GM19372 (cell line): ENCODE measurements around the gene SLC45A3.

Experiments used
- ATAC-seq: cut with Tn5 transposase; IDR thresholded peaks from one replicate; pipeline ENCODE4 v1.9.1; 2021; ENCODE audit warnings: mild to moderate bottlenecking, low read depth, moderate library complexity; ENCODE audit not compliant: unreplicated experiment

Gene SLC45A3

GRCh38 chr1:205701420-205701819 is 21.1 kb upstream of the SLC45A3 start:
- ATAC-seq: no peak

DNA sequence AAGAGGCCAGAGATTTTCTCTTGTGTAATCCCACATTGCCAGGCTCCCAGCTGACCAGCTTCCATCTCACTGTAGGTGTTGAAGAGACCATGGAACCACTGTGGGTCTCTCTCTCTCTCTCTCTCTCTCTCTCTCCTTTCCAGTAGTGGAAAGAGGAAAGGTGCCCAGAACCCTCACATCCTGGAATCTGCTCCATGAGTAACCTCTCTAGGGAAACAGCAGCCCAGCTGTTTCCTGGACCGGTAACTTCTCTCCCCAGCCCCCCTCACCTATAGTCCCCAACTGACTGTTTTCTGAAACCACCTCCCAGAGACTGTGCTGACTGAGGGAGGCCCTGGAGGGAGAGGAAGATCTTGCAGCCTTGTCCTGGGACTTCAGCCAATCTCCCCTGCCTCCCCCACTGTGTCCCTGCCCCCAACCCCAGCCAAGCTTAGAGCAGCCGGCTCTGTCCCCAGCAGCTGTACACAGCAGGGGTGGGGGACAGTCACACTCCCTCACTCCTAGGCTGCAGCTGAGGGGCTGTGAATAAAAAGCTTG is 20.6 kb upstream of the SLC45A3 start:
- ATAC-seq: no peak

DNA sequence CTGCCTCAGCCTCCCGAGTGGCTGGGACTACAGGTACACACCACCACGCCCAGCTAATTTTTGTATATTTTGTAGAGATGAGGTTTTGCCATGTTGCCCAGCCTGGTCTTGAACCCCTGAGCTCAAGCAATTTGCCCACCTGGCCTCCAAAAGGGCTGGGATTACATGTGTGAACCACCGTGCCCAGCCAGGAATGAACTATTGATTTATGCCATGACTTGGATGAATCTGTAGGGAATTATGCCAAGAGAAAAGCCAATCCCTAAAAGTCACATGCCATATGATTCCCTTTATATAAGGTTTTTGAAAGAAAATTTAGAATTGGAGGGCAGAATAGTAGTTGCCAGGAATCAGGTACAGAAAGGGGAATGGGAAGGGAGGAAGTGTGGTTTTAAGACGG is 19.1 kb upstream of the SLC45A3 start:
- ATAC-seq: no peak

DNA sequence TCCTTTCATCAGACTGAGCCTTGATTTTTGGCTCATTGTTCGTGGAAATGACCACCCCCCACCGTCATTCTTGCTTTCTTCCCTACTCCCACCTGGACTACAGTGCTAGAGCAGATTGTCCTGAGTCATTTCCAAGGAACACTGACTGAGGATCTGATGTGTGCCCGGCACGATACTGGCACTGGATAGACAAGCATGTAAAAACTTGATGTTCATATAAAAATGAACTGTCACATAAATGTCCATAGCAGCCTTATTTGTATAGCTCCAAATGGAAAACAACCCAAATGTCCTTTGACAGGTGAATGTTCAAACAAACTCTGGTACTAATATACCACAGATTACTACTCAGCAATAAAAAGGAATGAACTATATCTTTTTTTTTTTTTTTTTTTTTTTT is 18.6 kb upstream of the SLC45A3 start:
- no peak for ATAC-seq

- no peak for ATAC-seq
Measured at GRCh38 chr1:205693421-205693991, 13.2 kb upstream of the SLC45A3 start.

GRCh38 chr1:205692423-205692822 is 12.1 kb upstream of the SLC45A3 start:
- ATAC-seq: no peak

- no peak for ATAC-seq
Measured at GRCh38 chr1:205690122-205690756, 9.9 kb upstream of the SLC45A3 start.

GRCh38 chr1:205689479-205689878 is 9.2 kb upstream of the SLC45A3 start:
- no peak for ATAC-seq

- ATAC-seq: no peak
Measured at GRCh38 chr1:205688171-205689080, 8.1 kb upstream of the SLC45A3 start.

DNA sequence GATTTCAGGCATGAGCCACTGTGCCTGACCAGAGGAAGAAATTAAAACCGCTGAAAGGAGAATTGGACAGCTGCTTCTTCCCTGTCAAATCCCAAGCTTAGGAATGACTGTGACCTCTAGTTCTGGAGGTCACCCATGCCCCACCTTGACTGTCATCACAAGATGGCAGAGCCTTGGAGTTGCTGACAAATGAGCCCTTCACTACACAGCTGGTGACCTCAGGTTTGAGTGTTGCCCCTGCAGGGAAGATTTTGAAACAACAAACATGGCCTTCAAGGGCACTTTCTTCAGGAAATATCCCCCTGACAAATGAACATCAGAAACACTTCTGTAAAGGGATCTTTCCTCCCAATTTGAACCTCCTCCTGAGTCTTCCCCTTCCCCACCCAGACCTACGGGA is 6.9 kb upstream of the SLC45A3 start:
- ATAC-seq: no peak

DNA sequence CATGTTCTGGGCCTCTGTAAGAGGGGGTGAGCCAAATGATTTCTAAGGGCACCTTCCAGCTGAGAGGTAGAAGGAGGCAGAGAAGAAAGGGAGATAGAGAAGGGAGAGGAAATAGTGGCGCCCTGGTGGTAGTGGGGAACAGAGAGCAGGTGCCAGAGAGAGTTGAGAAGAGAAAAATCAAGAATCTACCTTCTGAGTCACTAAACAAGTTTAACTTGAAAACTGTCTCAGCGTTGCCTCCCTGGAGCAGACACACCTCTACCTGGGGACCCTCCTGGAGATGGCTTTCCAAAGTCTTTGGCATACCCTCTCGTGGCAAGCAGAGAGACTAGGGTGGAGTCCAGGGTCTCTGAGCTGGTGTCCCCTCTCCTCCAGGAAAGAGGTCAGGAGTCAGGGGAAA is 1.1 kb upstream of the SLC45A3 start:
- no peak for ATAC-seq

DNA sequence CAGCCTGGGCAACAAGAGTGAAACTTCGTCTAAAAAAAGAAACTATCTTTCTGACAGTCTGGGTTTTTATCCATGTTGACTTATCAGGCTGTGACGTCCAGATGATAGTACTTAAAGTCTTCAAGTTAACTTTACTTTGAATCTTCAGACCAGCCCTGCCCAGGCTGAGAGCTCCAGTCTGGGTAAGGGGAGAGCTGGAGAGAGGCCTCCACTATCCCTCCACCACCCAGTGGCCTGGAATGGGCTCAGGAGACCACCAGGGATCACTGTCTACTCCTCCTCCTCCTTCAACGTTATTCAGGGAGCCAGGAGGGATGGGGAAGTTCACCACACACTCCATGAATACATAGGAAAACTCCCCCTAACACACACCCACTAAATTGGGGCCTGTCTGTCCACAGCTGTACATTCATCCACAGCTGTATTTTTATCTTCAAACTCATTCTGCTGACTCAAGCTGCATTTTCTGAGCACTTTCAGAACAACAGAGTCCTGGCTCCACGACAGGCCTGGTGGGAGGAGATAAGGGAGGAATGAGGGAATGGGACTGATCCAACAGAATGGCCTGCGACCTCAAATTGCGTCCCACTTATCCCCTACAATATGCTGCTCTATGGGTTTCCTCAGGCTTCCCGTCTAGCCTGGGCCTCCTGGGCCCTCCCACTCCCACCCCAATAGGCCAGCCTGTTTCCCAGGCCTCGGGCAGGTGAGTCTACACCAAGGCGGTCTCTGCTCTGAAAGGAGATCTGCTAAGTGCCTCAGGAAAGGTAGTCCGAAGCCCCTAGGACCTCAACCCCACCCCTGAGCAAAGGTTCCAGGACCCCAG is 1.8 kb downstream of the SLC45A3 start:
- no peak for ATAC-seq

GRCh38 chr1:205677167-205677566 is 3.1 kb downstream of the SLC45A3 start:
- no peak for ATAC-seq

DNA sequence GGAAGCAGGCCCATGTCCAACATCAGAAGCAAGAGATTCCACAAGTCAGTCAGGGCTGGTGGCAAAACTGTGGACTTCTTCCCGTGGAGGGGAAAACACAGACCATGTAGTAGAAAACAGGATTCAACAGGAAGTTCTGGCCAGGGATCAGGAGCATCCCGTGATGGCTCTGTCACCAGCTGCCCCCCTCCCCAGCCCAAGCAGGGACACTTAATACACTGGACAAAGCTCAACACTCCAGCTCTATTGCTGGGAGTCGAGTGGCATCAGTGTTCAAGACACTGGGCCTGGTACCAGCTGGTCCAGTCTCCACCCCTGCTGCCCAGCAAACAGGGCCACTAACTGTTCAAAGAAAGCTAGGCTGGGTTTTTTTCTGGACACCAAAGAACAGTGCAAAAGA is 3.7 kb downstream of the SLC45A3 start:
- no peak for ATAC-seq

GRCh38 chr1:205676002-205676401 is 4.3 kb downstream of the SLC45A3 start:
- no peak for ATAC-seq

DNA sequence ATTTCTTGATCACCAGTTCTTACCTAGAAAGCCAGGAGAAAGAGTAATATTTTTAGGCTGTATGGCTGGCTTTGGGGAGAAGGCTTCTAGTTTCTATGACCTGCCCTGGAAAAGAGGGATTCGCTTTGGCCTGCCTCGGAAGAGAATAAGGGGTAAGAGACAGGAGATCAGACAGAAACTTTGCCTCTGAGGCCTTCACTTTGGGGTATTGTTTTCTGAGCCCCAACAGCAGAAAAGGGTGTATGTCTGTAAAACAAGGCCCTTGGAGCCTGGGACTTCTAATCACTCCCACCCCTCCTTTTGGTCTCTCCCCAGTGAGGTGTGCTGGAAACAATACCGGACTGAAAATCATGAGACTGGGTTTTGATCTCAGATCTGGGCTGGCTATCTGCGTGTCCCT is 5.1 kb downstream of the SLC45A3 start:
- ATAC-seq: no peak

- no peak for ATAC-seq
Measured at GRCh38 chr1:205672970-205673369, 7.3 kb downstream of the SLC45A3 start.

- no peak for ATAC-seq
Measured at GRCh38 chr1:205672395-205672889, 7.9 kb downstream of the SLC45A3 start.

DNA sequence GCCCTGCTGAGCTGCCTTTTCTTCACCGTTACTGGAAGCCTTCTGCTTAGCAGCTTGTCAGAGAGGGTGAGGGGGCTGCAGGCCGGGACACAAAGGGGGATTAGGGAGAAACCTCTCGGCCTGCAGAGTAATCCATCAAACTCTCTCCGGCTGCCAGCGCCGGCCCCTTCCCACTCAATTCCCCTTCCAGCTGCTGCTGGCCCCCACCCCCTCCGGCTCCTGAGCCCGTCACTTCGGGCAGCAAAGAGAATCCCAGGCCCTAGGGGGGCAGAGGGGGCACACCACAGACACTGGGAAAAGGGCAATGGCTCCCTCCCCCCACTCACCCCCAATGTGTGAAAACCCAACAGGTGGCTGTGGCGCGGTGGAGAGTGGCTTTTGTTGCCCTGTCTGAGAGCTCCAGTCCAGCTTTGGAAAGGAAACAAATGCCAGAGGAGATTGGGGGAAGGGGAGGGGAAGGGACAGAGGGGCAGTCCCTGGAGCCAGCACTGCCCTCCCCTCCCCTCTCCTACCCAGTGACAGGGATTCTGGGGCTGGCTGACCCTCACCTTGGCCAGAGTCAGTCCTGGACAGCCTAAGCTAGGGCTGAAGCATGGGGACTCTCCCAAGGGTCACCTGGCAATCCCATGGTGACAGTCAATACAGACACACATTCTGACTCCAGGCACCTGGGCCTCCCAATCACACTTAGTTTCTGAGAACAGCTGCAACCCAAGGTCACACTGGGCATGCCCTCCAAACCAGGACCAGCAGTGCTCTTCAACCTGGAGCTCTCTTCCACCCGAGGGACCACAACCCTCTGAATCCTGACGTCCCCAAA is 9.5 kb downstream of the SLC45A3 start:
- no peak for ATAC-seq

DNA sequence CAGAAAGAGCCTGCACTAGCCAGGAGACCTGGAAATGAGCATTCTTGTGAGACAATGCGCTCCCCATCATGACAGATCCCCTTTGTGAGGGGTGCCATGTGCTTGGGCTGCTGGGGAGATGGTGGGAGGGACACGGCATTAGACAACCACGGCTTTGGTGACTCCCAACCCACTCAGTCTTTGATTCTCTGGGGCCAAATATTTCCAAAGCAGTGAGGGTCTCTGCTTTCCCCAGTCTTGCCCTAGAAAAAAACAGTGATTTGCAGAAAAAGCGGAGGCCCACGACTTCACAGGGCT is 10.2 kb downstream of the SLC45A3 start:
- ATAC-seq: no peak
